ENCODE measurements around the gene TSKU.
A peak's percentile ranks its signal among the peaks of the same experiment; 100 is the strongest.
"Not testable (repeated sequence)": the region's sequence is repeated elsewhere in the genome, so short reads cannot be mapped to it uniquely, and the experiment has no call there.

TSKU gene

GRCh38 chr11:76783294-76783895 lies at the start of gene TSKU:
Gene TSKU (plus strand): TSS chr11:76783356. CDS start chr11:76795617, 12,261 bp downstream.
- Mint-ChIP-seq H3K27ac (peak within 1 kb of the TSS; percentile 76), H3K4me3 (peak within 1 kb of the TSS; percentile 75), H3K36me3 (ENCODE audit: low read depth) (no peaks in the 10 kb centered on the region), H3K4me1 (peaks cover 16% of the 10 kb centered on the region), H3K9me3 (no peaks in the 10 kb centered on the region), H3K27me3 (peaks cover 52% of the 10 kb centered on the region)
- DNase-seq (peak; percentile 24), ATAC-seq (no peak)

- DNase-seq (peak; percentile 22), ATAC-seq (peak; percentile 47)
- H3K27me3 Mint-ChIP-seq; H3K9me3 Mint-ChIP-seq; H3K27ac Mint-ChIP-seq; H3K4me1 Mint-ChIP-seq; H3K36me3 Mint-ChIP-seq (ENCODE audit: low read depth); H3K4me3 Mint-ChIP-seq: not testable (repeated sequence)
Measured at GRCh38 chr11:76733906-76734305, 49.2 kb upstream of the TSKU start.

GRCh38 chr11:76734456-76735420 lies 48.4 kb upstream of the TSKU start:
- Mint-ChIP-seq H3K9me3 (no peaks in the 10 kb centered on the region), H3K27me3 (peaks cover 3% of the 10 kb centered on the region), H3K4me1 (no peaks in the 10 kb centered on the region), H3K27ac (no peak overlapping the region), H3K4me3 (no peak overlapping the region), H3K36me3 (ENCODE audit: low read depth) (no peaks in the 10 kb centered on the region)
- no peak for DNase-seq
- no peak for ATAC-seq

- Mint-ChIP-seq H3K9me3 (no peaks in the 10 kb centered on the region), H3K36me3 (ENCODE audit: low read depth) (no peaks in the 10 kb centered on the region), H3K27me3 (peaks cover 3% of the 10 kb centered on the region), H3K4me3 (no peak overlapping the region), H3K4me1 (no peaks in the 10 kb centered on the region), H3K27ac (no peak overlapping the region)
- DNase-seq (no peak), ATAC-seq (no peak)
Measured at GRCh38 chr11:76735841-76736240, 47.3 kb upstream of the TSKU start.

GRCh38 chr11:76736266-76736665 lies 46.9 kb upstream of the TSKU start:
- DNase-seq (no peak), ATAC-seq (no peak)
- Mint-ChIP-seq H3K4me1 (no peaks in the 10 kb centered on the region), H3K27ac (no peak overlapping the region), H3K9me3 (no peaks in the 10 kb centered on the region), H3K4me3 (no peak overlapping the region), H3K27me3 (peaks cover 3% of the 10 kb centered on the region), H3K36me3 (ENCODE audit: low read depth) (no peaks in the 10 kb centered on the region)

GRCh38 chr11:76736773-76737495 lies 46.2 kb upstream of the TSKU start:
- no peak overlapping the region for H3K27ac Mint-ChIP-seq
- no peaks in the 10 kb centered on the region for H3K36me3 Mint-ChIP-seq (ENCODE audit: low read depth)
- H3K4me3 Mint-ChIP-seq = no peak overlapping the region
- ATAC-seq (no peak), DNase-seq (no peak)
- peaks cover 3% of the 10 kb centered on the region for H3K27me3 Mint-ChIP-seq
- no peaks in the 10 kb centered on the region for H3K4me1 Mint-ChIP-seq
- H3K9me3 Mint-ChIP-seq = no peaks in the 10 kb centered on the region

- Mint-ChIP-seq H3K36me3 (ENCODE audit: low read depth) (no peaks in the 10 kb centered on the region), H3K4me1 (no peaks in the 10 kb centered on the region), H3K4me3 (no peak overlapping the region), H3K27me3 (peaks cover 3% of the 10 kb centered on the region), H3K27ac (no peak overlapping the region), H3K9me3 (no peaks in the 10 kb centered on the region)
- DNase-seq = no peak
- ATAC-seq = no peak
Measured at GRCh38 chr11:76738618-76739240, 44.4 kb upstream of the TSKU start.

GRCh38 chr11:76739798-76740197 lies 43.4 kb upstream of the TSKU start:
- Mint-ChIP-seq H3K4me3 (no peak overlapping the region), H3K27me3 (peaks cover 3% of the 10 kb centered on the region), H3K36me3 (ENCODE audit: low read depth) (no peaks in the 10 kb centered on the region), H3K4me1 (no peaks in the 10 kb centered on the region), H3K27ac (no peak overlapping the region), H3K9me3 (no peaks in the 10 kb centered on the region)
- DNase-seq (no peak), ATAC-seq (no peak)

- DNase-seq = no peak
- Mint-ChIP-seq H3K4me1 (no peaks in the 10 kb centered on the region), H3K4me3 (no peak overlapping the region), H3K27me3 (peaks cover 3% of the 10 kb centered on the region), H3K27ac (no peak overlapping the region), H3K9me3 (no peaks in the 10 kb centered on the region), H3K36me3 (ENCODE audit: low read depth) (no peaks in the 10 kb centered on the region)
- ATAC-seq = no peak
Measured at GRCh38 chr11:76740772-76741171, 42.4 kb upstream of the TSKU start.

GRCh38 chr11:76742902-76743301 lies 40.3 kb upstream of the TSKU start:
- Mint-ChIP-seq H3K4me3 (no peak overlapping the region), H3K36me3 (ENCODE audit: low read depth) (no peaks in the 10 kb centered on the region), H3K27me3 (peaks cover 4% of the 10 kb centered on the region), H3K27ac (no peak overlapping the region), H3K4me1 (peaks cover 4% of the 10 kb centered on the region), H3K9me3 (no peaks in the 10 kb centered on the region)
- ATAC-seq = no peak
- DNase-seq = no peak

- Mint-ChIP-seq H3K27me3 (peaks cover 1% of the 10 kb centered on the region), H3K27ac (no peak overlapping the region), H3K4me3 (no peak overlapping the region), H3K9me3 (no peaks in the 10 kb centered on the region), H3K36me3 (ENCODE audit: low read depth) (no peaks in the 10 kb centered on the region), H3K4me1 (peaks cover 4% of the 10 kb centered on the region)
- DNase-seq (no peak), ATAC-seq (no peak)
Measured at GRCh38 chr11:76744186-76745043, 38.7 kb upstream of the TSKU start.

GRCh38 chr11:76745044-76745376 lies 38.1 kb upstream of the TSKU start:
- H3K36me3 Mint-ChIP-seq (ENCODE audit: low read depth) = no peaks in the 10 kb centered on the region
- DNase-seq = no peak
- no peak overlapping the region for H3K4me3 Mint-ChIP-seq
- ATAC-seq = no peak
- H3K4me1 Mint-ChIP-seq = peaks cover 4% of the 10 kb centered on the region
- H3K27ac Mint-ChIP-seq = no peak overlapping the region
- H3K9me3 Mint-ChIP-seq = no peaks in the 10 kb centered on the region
- peaks cover 1% of the 10 kb centered on the region for H3K27me3 Mint-ChIP-seq

GRCh38 chr11:76745561-76746207 lies 37.5 kb upstream of the TSKU start:
- DNase-seq (no peak), ATAC-seq (no peak)
- no peaks in the 10 kb centered on the region for H3K36me3 Mint-ChIP-seq (ENCODE audit: low read depth)
- H3K27ac Mint-ChIP-seq = no peak overlapping the region
- no peaks in the 10 kb centered on the region for H3K9me3 Mint-ChIP-seq
- H3K4me1 Mint-ChIP-seq = peaks cover 4% of the 10 kb centered on the region
- no peak overlapping the region for H3K4me3 Mint-ChIP-seq
- H3K27me3 Mint-ChIP-seq = peaks cover 1% of the 10 kb centered on the region

Data from activated naive CD8-positive, alpha-beta T cell treated with anti-CD3 and anti-CD28 coated beads, Interleukin-2, amount 50 U/mL, for 24 hours (primary cell).